Loucy (cell line): ENCODE measurements around the gene ITIH3.

Experiments used
- CTCF ChIP-seq: fragments of 200-600 bp; sonication (generic); conservative IDR thresholded peaks from 2 replicates; pipeline ENCODE4 v1.5.1; 2014; ENCODE audit warnings: mild to moderate bottlenecking, antibody characterized with exemption, low read length
- EZH2phosphoT487 ChIP-seq: fragments of 200-600 bp; IDR thresholded peaks from 2 replicates; pipeline ENCODE4 v1.6.1; 2018; ENCODE audit warnings: antibody characterized with exemption, mild to moderate bottlenecking, moderate library complexity, borderline replicate concordance

- TF ChIP-seq CTCF (no peak), EZH2phosphoT487 (no peak)
These were observed 42.4 kb upstream of the ITIH3 start for GRCh38 chr3:52752045-52752660.
